Measurements from ENCODE around the gene TRAM2. TPM values are rescaled to one million over a fixed set of nuclear protein-coding genes. Genes with fewer than 3 reads are reported as not detected.

Gene TRAM2
- total and polyA plus RNA-seq, 8 donors = 1.9 to 11.2 (median 5.0) TPM

DNA sequence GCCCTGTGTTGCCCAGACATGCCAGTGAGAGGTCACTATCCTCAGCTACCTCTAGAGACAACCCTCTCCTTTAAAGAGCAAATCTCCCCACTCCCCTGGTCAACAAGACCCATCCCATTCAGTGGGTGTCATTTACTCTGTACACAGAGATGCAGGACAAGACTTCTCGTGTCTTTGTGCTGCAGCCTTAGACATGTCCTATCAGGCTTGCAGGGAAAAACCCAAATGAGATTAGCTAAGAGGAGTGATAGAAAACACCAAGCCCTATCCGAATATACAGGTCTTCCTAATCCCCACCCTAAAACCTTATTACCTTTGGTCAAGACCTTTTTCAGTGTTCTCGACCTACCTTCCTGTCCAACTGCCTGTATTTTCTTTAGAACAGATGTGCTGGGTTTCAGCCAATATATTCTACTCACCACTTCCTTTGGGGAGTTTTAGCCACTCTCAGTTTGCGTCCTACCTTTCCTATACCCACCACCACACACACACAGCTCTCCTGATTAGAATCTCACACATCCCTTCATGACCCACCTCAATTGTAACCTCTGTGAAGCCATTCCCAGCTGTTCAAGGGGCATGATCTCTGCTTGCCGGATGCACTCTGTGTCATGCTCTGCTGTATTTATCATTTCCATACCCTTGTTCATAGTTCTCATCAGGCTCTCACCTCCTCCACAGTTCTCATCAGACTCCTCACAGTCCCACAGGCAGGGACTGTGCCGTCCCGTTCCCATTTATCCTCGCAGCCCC lies 39.7 kb downstream of the TRAM2 start:
- TF ChIP-seq, protein P1, sequence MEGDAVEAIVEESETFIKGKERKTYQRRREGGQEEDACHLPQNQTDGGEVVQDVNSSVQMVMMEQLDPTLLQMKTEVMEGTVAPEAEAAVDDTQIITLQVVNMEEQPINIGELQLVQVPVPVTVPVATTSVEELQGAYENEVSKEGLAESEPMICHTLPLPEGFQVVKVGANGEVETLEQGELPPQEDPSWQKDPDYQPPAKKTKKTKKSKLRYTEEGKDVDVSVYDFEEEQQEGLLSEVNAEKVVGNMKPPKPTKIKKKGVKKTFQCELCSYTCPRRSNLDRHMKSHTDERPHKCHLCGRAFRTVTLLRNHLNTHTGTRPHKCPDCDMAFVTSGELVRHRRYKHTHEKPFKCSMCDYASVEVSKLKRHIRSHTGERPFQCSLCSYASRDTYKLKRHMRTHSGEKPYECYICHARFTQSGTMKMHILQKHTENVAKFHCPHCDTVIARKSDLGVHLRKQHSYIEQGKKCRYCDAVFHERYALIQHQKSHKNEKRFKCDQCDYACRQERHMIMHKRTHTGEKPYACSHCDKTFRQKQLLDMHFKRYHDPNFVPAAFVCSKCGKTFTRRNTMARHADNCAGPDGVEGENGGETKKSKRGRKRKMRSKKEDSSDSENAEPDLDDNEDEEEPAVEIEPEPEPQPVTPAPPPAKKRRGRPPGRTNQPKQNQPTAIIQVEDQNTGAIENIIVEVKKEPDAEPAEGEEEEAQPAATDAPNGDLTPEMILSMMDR (IDR thresholded peaks at IDR 0.05) = no peak
- intact Hi-C loops (cut with DNase I) = no loop called here
- Histone ChIP-seq H3K4me1 (no peaks in the 10 kb centered on the region), H3K4me3 (no peak overlapping the region), H3K27me3 (no peaks in the 10 kb centered on the region), H3K27ac (no peak overlapping the region), H3K36me3 (no peaks in the 10 kb centered on the region), H3K9me3 (no peaks in the 10 kb centered on the region)
- ATAC-seq (no peak), FAIRE-seq (no peak), DNase-seq (no peak)
- WGBS, 2 donors = 87 to 91% methylated on average over 8 of the region's 8 CpGs

DNA sequence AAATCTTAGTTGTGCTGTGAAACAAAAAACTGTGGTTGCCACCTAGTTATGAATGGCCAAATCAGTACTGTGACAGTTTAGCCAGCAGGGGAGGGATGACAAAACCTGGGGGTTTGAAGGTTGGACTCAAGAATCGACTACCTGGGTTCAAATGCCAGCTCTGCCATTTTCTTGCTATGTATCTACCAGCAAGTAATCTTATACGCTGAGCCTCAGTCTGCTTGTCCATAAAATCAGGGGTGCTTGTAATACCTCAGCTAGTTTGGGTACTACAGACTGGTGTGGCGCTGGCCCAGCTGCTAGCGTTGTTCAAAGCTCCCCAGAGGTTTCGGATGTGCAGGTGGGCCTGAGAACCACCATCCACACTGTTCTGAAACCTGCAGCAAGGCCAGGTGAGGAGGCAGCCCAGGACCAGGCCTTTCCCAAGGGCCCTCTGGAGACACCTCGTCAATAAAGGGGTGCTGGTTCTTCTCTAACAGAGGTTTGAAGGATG lies 40.4 kb downstream of the TRAM2 start:
- ATAC-seq (no peak), FAIRE-seq (no peak), DNase-seq (no peak)
- no peaks in the 10 kb centered on the region for H3K9me3 ChIP-seq
- no peak overlapping the region for H3K4me3 ChIP-seq
- H3K27me3 ChIP-seq = no peaks in the 10 kb centered on the region
- intact Hi-C loops (cut with DNase I) = no loop called here
- no peaks in the 10 kb centered on the region for H3K4me1 ChIP-seq
- H3K36me3 ChIP-seq = no peaks in the 10 kb centered on the region
- WGBS, 2 donors = 87 to 90% methylated on average over 6 of the region's 6 CpGs
- TF ChIP-seq, protein P1 (IDR thresholded peaks at IDR 0.05) = no peak
- no peak overlapping the region for H3K27ac ChIP-seq

DNA sequence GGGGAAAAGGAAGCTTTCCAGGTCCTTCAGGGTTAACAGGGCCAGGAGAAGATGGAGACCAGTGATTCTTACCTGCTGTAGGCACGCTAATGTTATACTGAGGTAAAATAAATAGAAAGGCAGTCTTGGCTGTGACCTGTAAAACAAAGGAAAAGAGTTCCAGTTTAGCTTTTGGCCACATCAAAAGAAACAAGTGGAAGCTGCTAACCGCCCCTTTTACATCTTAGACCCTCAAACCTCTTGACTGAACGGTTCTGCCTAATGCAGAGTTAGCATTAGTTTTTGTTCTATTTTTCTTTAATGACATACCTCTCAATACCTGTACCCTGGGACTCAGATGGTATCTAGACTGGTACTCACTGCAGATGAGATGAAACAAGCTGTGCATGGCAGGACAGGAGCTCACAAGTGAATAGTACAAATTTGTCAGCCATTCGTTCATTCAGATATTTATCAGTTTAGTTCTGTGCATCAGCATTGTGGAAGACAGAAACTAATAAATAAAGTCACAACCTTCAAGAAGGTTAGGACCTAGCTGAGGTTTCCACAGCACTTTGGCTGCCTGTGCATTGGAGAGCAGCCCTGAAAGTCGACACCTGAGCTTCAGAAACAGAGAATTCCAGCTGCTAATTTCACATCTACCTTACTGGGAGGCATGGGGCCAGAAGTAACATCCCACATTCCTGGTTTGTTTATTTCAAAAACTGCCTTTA lies 41.0 kb downstream of the TRAM2 start:
- Histone ChIP-seq H3K4me3 (no peak overlapping the region), H3K9me3 (no peaks in the 10 kb centered on the region), H3K27ac (no peak overlapping the region), H3K27me3 (no peaks in the 10 kb centered on the region), H3K4me1 (no peaks in the 10 kb centered on the region), H3K36me3 (no peaks in the 10 kb centered on the region)
- no peak for ATAC-seq
- WGBS, 2 donors = 74 to 83% methylated on average over 5 of the region's 5 CpGs
- intact Hi-C loops (cut with DNase I) = no loop called here
- no peak for DNase-seq
- no peak for FAIRE-seq
- TF ChIP-seq, protein P1 (IDR thresholded peaks at IDR 0.05) = no peak

DNA sequence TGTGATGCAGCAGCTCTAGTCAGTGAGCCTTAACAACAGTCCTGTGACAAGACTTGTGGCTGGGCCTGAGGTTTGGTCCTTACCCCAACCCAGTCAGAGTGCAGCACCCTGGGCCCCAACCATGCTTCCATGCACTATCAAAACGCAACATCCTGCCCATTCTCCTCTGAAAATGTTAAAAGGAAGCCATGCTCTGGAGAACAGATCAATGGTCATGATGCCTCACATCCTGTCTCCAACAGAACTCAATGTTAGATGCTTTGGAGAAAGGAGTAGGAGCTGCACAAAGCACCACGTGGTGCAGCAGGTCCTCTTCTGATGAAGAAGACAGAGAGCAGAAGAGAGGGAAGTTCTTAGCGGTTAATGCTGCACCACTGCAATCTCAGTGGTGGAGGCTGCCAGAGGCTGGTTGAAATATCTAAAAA lies 41.9 kb downstream of the TRAM2 start:
- H3K9me3 ChIP-seq = no peaks in the 10 kb centered on the region
- H3K27ac ChIP-seq = no peak overlapping the region
- H3K4me1 ChIP-seq = no peaks in the 10 kb centered on the region
- H3K27me3 ChIP-seq = no peaks in the 10 kb centered on the region
- WGBS, 2 donors = 86 to 98% methylated on average over 3 of the region's 3 CpGs
- ATAC-seq (no peak), FAIRE-seq (no peak), DNase-seq (no peak)
- no peaks in the 10 kb centered on the region for H3K36me3 ChIP-seq
- TF ChIP-seq, protein P1 (IDR thresholded peaks at IDR 0.05) = no peak
- intact Hi-C loops (cut with DNase I) = no loop called here
- H3K4me3 ChIP-seq = no peak overlapping the region

DNA sequence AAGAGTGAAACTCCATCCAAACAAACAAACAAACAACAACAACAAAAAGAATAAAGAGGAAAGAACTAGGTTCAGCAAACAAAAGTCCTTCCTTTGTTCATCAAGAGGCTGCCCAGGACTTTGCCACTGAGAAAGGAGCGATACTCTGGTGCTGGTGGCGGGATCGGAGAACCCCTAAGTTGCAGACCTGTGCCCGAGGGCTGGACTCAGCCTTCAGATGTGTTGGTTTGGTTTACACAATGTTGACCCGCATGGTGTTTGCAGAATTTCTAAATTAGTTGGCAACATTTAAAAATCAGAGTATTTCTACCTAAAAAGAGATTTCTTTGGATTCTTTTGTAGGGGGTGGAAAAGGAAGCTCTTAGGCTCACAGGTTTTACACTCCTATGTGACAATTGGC lies 42.5 kb downstream of the TRAM2 start:
- no peaks in the 10 kb centered on the region for H3K4me1 ChIP-seq
- FAIRE-seq (no peak), DNase-seq (no peak), ATAC-seq (no peak)
- no peak overlapping the region for H3K27ac ChIP-seq
- no peaks in the 10 kb centered on the region for H3K27me3 ChIP-seq
- H3K4me3 ChIP-seq = no peak overlapping the region
- TF ChIP-seq, protein P1 (IDR thresholded peaks at IDR 0.05) = no peak
- no peaks in the 10 kb centered on the region for H3K9me3 ChIP-seq
- intact Hi-C loops (cut with DNase I) = no loop called here
- WGBS, 2 donors = 97 to 99% methylated on average over 5 of the region's 5 CpGs
- H3K36me3 ChIP-seq = no peaks in the 10 kb centered on the region
